Astrocyte of the spinal cord (primary cell): ENCODE results near the gene KCND3.

Experiments
- DNase-seq: peaks from one replicate; pipeline ENCODE4 v3.0.0; 2011; ENCODE audit warnings: low read depth, low spot score
- H3K4me3 ChIP-seq: 2 replicates; pipeline ENCODE4 v1.5.1; 2011; ENCODE audit warnings: low read depth, mild to moderate bottlenecking, low read length, moderate library complexity
- CTCF ChIP-seq: IDR thresholded peaks from 2 replicates; pipeline ENCODE4 v1.5.1; 2012; ENCODE audit warnings: low read depth, mild to moderate bottlenecking, low read length, inconsistent platforms
- in situ Hi-C: cut with HindIII; loops from 2 replicates; pipeline ENCODE4 v1.10.0; 2017; ENCODE audit warnings: low sequenced_read_pairs

KCND3 gene

GRCh38 chr1:112006416-112007025 lies 17.1 kb upstream of the KCND3 start:
- no peak for TF ChIP-seq CTCF
- no peak for DNase-seq
- in situ Hi-C loops = no loop called here
- H3K4me3 ChIP-seq = no peak overlapping the region

- in situ Hi-C loops = no loop called here
- H3K4me3 ChIP-seq = no peak overlapping the region
- no peak for TF ChIP-seq CTCF
- DNase-seq = no peak
Measured at GRCh38 chr1:112004076-112004475, 14.6 kb upstream of the KCND3 start.

GRCh38 chr1:112002514-112002913 lies 13.0 kb upstream of the KCND3 start:
- no peak for DNase-seq
- no peak overlapping the region for H3K4me3 ChIP-seq
- TF ChIP-seq CTCF = no peak
- in situ Hi-C loops = no loop called here

- DNase-seq = no peak
- no peak for TF ChIP-seq CTCF
- H3K4me3 ChIP-seq = no peak overlapping the region
- in situ Hi-C loops = no loop called here
Measured at GRCh38 chr1:112001436-112001835, 12.0 kb upstream of the KCND3 start.

DNA sequence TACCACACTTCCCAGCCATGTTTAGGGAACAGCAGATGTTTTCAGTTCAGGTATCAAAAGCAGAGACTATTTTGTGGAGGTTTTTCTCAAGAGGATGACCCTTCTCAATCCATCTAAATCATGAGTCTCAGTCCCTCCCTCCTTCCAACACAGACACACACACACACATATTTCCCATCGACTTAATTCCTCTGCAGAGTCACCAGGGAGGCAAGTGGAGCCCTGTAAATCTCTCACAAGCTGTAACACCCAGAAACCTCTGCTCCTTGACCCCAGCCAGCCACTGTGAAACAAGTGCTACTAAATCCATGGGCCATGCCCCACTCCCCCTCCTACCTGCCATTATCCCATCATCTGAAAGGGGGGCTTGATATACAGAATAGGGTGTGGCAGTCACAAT lies 10.6 kb upstream of the KCND3 start:
- no peak for TF ChIP-seq CTCF
- in situ Hi-C loops = no loop called here
- H3K4me3 ChIP-seq = no peak overlapping the region
- DNase-seq = no peak

GRCh38 chr1:111998332-111998731 lies 8.9 kb upstream of the KCND3 start:
- DNase-seq = no peak
- TF ChIP-seq CTCF = no peak
- in situ Hi-C loops = no loop called here
- H3K4me3 ChIP-seq = no peak overlapping the region

- no peak for TF ChIP-seq CTCF
- no peak overlapping the region for H3K4me3 ChIP-seq
- no peak for DNase-seq
- in situ Hi-C loops = no loop called here
Measured at GRCh38 chr1:111992476-111992875, 3.0 kb upstream of the KCND3 start.
